Measurements from ENCODE around the gene ENTHD1.

GRCh38 chr22:39797528-39798147, 95.9 kb downstream of the ENTHD1 start:
- no peak for TF ChIP-seq GATA2 (IDR thresholded peaks at IDR 0.05; ENCODE audit: low read depth, low read length)
- no peak for TF ChIP-seq GATA3 (IDR thresholded peaks at IDR 0.05; ENCODE audit: low read depth, low read length)
